IPS-NIHi11 (cell line): ENCODE measurements around the gene IFNK.
A peak's percentile ranks its signal among the peaks of the same experiment; 100 is the strongest.

Experiments
- DNase-seq: peaks from one replicate; pipeline ENCODE4 v3.0.0; 2012; ENCODE audit warnings: mixed read lengths, low spot score

The IFNK gene

GRCh38 chr9:27511771-27512170 is 12.3 kb upstream of the IFNK start:
- no peak for DNase-seq

- DNase-seq, result no peak
Observed at GRCh38 chr9:27514551-27514950, 9.5 kb upstream of the IFNK start.

- DNase-seq, result no peak
Observed at GRCh38 chr9:27518006-27518405, 6.1 kb upstream of the IFNK start.

GRCh38 chr9:27518809-27519208 is 5.3 kb upstream of the IFNK start:
- no peak for DNase-seq

GRCh38 chr9:27519466-27520465 is 4.3 kb upstream of the IFNK start:
- DNase-seq, result no peak

GRCh38 chr9:27520986-27521385 is 3.1 kb upstream of the IFNK start:
- no peak for DNase-seq

GRCh38 chr9:27523141-27523540 is 949 bp upstream of the IFNK start:
- no peak for DNase-seq

GRCh38 chr9:27527702-27528075 is 3.6 kb downstream of the IFNK start:
- DNase-seq, result no peak

GRCh38 chr9:27528076-27528885 is 4.2 kb downstream of the IFNK start:
- peak; percentile 70 for DNase-seq

GRCh38 chr9:27528886-27529315 is 4.8 kb downstream of the IFNK start:
- DNase-seq, result peak; percentile 50

- DNase-seq, result peak; percentile 84
Observed at GRCh38 chr9:27529316-27530278, 5.5 kb downstream of the IFNK start, which contains the start of gene MOB3B. Gene MOB3B, minus strand, starts transcription at chr9:27529814. Its CDS starts 74,264 bp downstream, at chr9:27455550.

- DNase-seq, result no peak
Observed at GRCh38 chr9:27530915-27531755, 7.0 kb downstream of the IFNK start.

GRCh38 chr9:27532046-27532445 is 8.0 kb downstream of the IFNK start:
- DNase-seq, result no peak

- no peak for DNase-seq
Observed at GRCh38 chr9:27533311-27533710, 9.2 kb downstream of the IFNK start.

GRCh38 chr9:27534131-27534530 is 10.0 kb downstream of the IFNK start:
- DNase-seq, result no peak

GRCh38 chr9:27534658-27535209 is 10.6 kb downstream of the IFNK start:
- DNase-seq, result no peak

- peak; percentile 47 for DNase-seq
Observed at GRCh38 chr9:27535701-27536118, 11.6 kb downstream of the IFNK start.

GRCh38 chr9:27536168-27536567 is 12.1 kb downstream of the IFNK start:
- no peak for DNase-seq

- no peak for DNase-seq
Observed at GRCh38 chr9:27537027-27537435, 12.9 kb downstream of the IFNK start.

GRCh38 chr9:27537756-27538155 is 13.7 kb downstream of the IFNK start:
- DNase-seq, result no peak
